ENCODE data around the gene IPO5.

DNA sequence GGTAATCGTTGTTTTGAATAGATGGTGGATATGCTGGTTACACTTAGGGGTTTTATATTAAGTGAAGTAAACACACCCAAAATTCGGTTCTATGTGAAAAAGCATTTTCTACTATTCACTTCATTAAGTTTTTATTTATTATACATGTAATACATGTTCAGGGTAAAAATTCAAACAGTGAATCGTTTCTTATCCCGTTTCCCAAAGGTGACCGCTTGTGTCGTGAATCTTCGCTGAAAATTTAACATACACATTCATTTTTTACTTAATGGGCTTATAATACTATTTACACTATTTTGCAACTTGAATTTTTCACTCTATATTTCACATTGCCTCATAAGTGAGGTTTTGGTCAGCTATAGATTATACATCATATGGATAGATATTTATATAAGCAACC, 24.5 kb downstream of the IPO5 start:
- TF ChIP-seq, protein P1, sequence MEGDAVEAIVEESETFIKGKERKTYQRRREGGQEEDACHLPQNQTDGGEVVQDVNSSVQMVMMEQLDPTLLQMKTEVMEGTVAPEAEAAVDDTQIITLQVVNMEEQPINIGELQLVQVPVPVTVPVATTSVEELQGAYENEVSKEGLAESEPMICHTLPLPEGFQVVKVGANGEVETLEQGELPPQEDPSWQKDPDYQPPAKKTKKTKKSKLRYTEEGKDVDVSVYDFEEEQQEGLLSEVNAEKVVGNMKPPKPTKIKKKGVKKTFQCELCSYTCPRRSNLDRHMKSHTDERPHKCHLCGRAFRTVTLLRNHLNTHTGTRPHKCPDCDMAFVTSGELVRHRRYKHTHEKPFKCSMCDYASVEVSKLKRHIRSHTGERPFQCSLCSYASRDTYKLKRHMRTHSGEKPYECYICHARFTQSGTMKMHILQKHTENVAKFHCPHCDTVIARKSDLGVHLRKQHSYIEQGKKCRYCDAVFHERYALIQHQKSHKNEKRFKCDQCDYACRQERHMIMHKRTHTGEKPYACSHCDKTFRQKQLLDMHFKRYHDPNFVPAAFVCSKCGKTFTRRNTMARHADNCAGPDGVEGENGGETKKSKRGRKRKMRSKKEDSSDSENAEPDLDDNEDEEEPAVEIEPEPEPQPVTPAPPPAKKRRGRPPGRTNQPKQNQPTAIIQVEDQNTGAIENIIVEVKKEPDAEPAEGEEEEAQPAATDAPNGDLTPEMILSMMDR (IDR thresholded peaks at IDR 0.05): no peak
- TF ChIP-seq POLR2A (IDR thresholded peaks at IDR 0.05): no peak
